Spinal cord (tissue), 10 donors: Measurements from ENCODE around the gene GRIK1. TPM values are rescaled to one million over a fixed set of nuclear protein-coding genes. Genes with fewer than 3 reads are reported as not detected.

ENCODE experiments used
- DNase-seq, 6 donors: peaks; one replicate each; pipeline versions ENCODE4 v3.0.0 to v3.0.0-alpha.2; 2013 to 2015; ENCODE audit warnings: low spot score in 6 of 6, low read depth in 4 of 6
- H3K27ac ChIP-seq: one replicate; pipeline ENCODE4 v1.5.1; 2013; ENCODE audit warnings: low read depth, low read length, control low read depth
- H3K27me3 ChIP-seq: one replicate; pipeline ENCODE4 v1.6.1; 2013; ENCODE audit warnings: low read length; ENCODE audit not compliant: control insufficient read depth, insufficient read depth
- H3K36me3 ChIP-seq: one replicate; pipeline ENCODE4 v1.6.1; 2013; ENCODE audit warnings: low read length; ENCODE audit not compliant: control insufficient read depth, insufficient read depth
- H3K4me1 ChIP-seq: one replicate; pipeline ENCODE4 v1.6.1; 2013; ENCODE audit warnings: low read length; ENCODE audit not compliant: control insufficient read depth, insufficient read depth
- H3K4me3 ChIP-seq: one replicate; pipeline ENCODE4 v1.5.1; 2013; ENCODE audit warnings: low read depth, low read length, control low read depth
- H3K9me3 ChIP-seq: one replicate; pipeline ENCODE4 v1.6.1; 2013; ENCODE audit warnings: low read length; ENCODE audit not compliant: control insufficient read depth, insufficient read depth
- WGBS: methylation state at CpG from one replicate; pipeline ENCODE4 v1.1.5; 2013; ENCODE audit warnings: missing lambda C conversion rate; ENCODE audit not compliant: insufficient coverage; 5-methylcytosine and 5-hydroxymethylcytosine counted together
- polyA plus RNA-seq, 2 donors: library from polyadenylated mRNA; unstranded; fragments of 120-200 nt; gene quantifications; one replicate each; pipeline ENCODE4 v1.2.1, GENCODE V29; 2013; ENCODE audit not compliant: insufficient read length in 2 of 2
- total RNA-seq, 2 donors: library from RNA; depleted of rRNA in 1 of 2; stranded (reverse); fragments of 120-200 nt in 1 of 2; fragments of >200 nt in 1 of 2; gene quantifications; one replicate each; pipeline versions ENCODE4 v1.2.3 to v1.2.4, GENCODE V29; 2013 to 2014
- donor health status: healthy.

The GRIK1 gene
- total and polyA plus RNA-seq, 4 donors: 12.0 to 35.0 (median 29.6) TPM

DNA sequence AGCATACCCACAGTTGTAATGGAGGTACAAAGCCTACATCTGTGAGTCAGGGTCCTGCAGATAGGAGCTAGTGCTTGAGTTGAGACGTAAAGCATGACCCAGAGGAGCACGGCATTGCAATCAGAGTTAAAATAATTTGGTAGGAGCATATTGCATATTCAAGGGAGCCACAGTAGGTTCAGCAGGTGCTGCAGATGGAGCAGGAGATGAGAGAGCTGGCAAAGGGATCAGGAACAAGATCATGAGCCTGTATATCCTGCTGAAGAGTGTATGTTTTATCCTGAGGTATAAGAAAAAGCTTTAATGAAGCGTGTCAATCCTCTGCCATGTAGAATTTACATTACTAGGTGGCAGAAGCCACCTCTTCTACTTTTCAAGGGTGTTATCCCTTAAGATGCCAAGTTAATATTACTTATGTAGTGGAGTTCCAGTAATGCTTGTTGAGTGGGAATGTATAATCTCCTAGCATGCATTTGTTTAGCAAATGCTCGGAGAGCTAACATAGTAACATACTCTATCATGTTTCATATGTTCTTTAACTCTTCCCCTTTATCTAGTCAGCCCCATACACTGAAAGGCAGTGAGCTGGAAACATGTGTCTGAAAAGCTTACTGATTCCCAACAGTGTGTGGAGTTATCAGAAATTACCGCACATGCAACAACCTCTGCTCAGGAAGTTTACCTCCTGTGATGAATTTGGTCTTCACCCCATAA lies 300.3 kb downstream of the GRIK1 start:
- WGBS: 86% methylated on average over 2 of the region's 5 CpGs
- no peak for DNase-seq
- H3K9me3 ChIP-seq: no peaks in the 10 kb centered on the region

DNA sequence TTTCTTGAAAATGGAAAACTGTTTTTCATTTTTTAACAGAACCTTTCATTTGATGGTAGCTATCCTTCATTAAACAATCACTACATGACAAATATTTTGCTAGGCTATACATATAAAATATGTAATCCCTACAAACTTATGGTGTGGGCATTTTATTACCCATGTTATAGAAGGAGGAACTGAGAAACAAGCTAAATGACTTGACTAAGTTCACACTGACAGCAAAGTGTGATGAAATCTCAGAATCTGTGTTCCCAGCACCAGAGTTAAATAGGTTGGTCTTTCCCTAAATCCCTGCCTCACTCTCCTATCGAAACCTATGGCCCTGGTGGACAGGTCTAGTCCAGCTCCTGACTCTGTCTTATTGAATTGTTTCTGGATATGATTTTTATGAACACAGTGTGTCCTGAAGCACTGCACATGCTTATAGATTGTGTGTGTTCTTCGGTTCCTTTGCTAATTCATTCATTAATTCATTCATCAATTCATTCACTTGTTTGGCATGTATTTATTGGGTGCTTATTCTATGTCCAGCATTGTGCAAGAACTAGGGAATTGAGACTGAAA lies 301.0 kb downstream of the GRIK1 start:
- no peaks in the 10 kb centered on the region for H3K9me3 ChIP-seq
- no peak overlapping the region for H3K4me3 ChIP-seq
- no peak overlapping the region for H3K27ac ChIP-seq
- no peak for DNase-seq
- no peaks in the 10 kb centered on the region for H3K27me3 ChIP-seq
- WGBS: no CpG with 5 or more reads among the region's 2 CpGs
- H3K36me3 ChIP-seq: no peaks in the 10 kb centered on the region
- H3K4me1 ChIP-seq: no peaks in the 10 kb centered on the region

More for the DNA sequence above, 300.3 kb downstream of the GRIK1 start:
- H3K4me3 ChIP-seq: no peak overlapping the region
- H3K27ac ChIP-seq: no peak overlapping the region
- no peaks in the 10 kb centered on the region for H3K4me1 ChIP-seq
- H3K36me3 ChIP-seq: no peaks in the 10 kb centered on the region
- H3K27me3 ChIP-seq: no peaks in the 10 kb centered on the region

DNA sequence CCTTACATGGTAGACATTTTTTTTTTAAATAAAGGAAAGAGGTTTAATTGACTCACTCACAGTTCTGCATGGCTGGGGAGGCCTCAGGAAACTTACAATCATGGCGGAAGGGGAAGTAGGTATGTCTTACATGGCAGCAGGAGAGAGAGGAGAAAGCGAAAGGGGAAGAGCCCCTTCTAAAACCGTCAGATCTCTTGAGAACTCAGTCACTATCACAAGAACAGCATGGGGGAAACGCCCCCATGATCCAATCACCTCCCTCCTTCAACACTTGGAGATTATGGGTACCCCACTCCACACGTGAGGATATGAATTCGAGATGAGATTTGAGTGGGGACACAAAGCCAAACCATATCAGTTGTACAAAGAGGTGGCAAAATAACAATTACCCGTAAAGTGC lies 301.7 kb downstream of the GRIK1 start:
- no peak for DNase-seq
- no peaks in the 10 kb centered on the region for H3K4me1 ChIP-seq
- H3K27ac ChIP-seq: no peak overlapping the region
- no peak overlapping the region for H3K4me3 ChIP-seq
- no peaks in the 10 kb centered on the region for H3K27me3 ChIP-seq
- no peaks in the 10 kb centered on the region for H3K36me3 ChIP-seq
- WGBS: no CpG with 5 or more reads among the region's 7 CpGs
- H3K9me3 ChIP-seq: no peaks in the 10 kb centered on the region

DNA sequence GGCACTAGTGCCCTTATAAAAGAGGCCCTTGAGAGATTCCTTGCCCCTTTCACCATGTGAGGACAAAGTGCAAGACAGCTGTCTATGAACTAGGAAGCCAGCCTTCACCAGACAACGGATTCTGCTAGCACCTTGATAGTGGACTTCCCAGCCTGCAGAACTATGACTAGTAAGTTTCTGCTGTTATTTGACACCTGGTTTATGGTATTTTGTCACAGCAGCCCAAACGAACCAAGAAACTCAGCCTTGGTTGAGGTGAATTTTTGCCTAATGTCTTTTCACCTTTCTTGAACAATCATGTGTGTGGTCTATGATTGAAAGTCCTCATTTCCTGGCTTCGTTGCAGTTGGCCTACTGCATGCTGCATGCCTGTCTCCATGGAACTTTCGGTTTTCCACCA lies 302.2 kb downstream of the GRIK1 start:
- H3K4me3 ChIP-seq: no peak overlapping the region
- WGBS: 73% methylated on average over 2 of the region's 4 CpGs

DNA sequence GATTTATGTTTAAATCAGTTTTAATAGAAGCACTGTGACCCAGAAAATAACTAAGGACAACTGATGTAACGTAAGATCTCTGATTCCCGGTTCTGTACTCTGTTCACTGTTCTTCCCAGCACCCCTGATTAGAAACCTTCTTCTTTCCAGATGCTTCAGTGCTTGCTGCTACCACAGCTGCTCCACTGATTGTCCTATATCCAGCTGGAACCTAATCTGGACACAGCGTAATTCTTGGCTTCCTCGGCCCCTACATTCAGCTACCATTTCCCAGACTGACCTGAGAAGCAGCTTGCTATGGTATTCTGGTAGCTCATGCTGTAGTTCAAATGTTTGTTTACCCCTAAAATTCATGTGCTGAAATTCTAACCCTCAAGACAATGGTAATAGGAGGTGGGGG lies 302.7 kb downstream of the GRIK1 start:
- no peak overlapping the region for H3K27ac ChIP-seq
- H3K4me1 ChIP-seq: no peaks in the 10 kb centered on the region
- WGBS: 94% methylated on average over 2 of the region's 4 CpGs
- no peaks in the 10 kb centered on the region for H3K9me3 ChIP-seq
- H3K36me3 ChIP-seq: no peaks in the 10 kb centered on the region
- no peaks in the 10 kb centered on the region for H3K27me3 ChIP-seq
- H3K4me3 ChIP-seq: no peak overlapping the region
- DNase-seq: no peak

More for the DNA sequence above, 302.2 kb downstream of the GRIK1 start:
- Histone ChIP-seq H3K27me3 (no peaks in the 10 kb centered on the region), H3K36me3 (no peaks in the 10 kb centered on the region), H3K4me1 (no peaks in the 10 kb centered on the region), H3K9me3 (no peaks in the 10 kb centered on the region), H3K27ac (no peak overlapping the region)
- DNase-seq: no peak

DNA sequence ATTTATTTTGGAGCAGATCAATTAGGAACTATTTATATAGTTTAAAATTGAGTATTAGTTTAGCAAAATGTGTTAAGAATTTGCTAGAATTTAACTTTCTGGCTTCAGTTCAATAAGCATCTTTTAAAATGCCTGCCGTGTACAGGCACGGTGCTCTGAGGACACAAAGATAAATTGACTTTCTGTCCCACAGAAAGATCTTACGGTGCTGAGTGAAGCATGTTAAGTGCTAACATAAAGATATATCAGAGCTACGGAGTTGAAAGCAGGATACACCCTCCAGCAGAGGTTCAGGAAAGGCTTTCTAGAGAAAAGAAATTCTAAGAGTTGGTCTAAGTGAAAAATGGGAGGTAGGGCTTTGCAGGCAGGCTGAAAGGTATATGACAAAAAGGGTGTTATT lies 305.4 kb downstream of the GRIK1 start:
- DNase-seq: peak in 1 of 6 donors; percentile 51
- Histone ChIP-seq H3K27me3 (no peaks in the 10 kb centered on the region), H3K27ac (no peak overlapping the region), H3K36me3 (no peaks in the 10 kb centered on the region), H3K4me1 (no peaks in the 10 kb centered on the region), H3K9me3 (no peaks in the 10 kb centered on the region), H3K4me3 (no peak overlapping the region)
- WGBS: 26% methylated on average over 3 of the region's 4 CpGs

DNA sequence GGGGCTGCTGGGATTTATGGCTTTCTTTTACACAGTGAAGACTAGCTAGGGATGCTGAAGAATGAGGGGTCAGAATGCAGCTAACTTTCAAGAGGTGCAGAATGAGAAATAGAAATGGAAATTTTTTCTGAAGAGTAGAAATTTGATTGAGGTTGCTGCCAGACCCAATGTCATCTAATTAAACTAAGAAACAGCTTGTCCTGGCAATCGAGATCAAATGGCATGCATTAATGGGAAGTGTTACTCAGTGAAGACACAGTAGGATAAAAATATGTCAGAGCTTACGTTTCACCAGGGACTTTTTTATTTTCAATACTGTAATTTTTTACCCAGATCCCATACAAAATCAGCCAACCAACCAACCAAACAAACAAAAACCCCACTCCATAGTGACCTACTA lies 306.0 kb downstream of the GRIK1 start:
- Histone ChIP-seq H3K4me3 (no peak overlapping the region), H3K27me3 (no peaks in the 10 kb centered on the region), H3K9me3 (no peaks in the 10 kb centered on the region), H3K4me1 (no peaks in the 10 kb centered on the region), H3K36me3 (no peaks in the 10 kb centered on the region), H3K27ac (no peak overlapping the region)
- no CpG with 5 or more reads among the region's 2 CpGs for WGBS
- peak in 1 of 6 donors; percentile 32 for DNase-seq

DNA sequence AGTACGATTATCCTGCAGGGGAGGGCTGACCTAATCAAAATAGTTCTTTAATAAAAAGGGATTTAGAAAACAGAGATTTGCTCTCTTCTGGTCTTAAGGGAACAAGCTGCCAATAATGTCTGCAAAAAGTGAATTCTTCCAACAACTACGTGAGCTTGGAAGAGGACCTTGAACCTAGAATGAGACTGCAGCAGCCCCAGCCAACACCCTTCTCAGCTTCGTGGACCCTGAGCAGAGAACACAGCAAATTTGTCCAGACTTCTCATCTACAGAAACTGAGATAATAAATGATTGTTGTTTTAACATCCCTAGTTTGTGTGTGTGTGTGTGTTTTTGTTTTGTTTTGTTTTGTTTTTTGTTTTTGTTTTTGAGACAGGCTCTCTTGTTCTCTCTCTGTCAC lies 309.4 kb downstream of the GRIK1 start:
- H3K9me3 ChIP-seq: no peaks in the 10 kb centered on the region
- H3K36me3 ChIP-seq: no peaks in the 10 kb centered on the region
- H3K27ac ChIP-seq: no peak overlapping the region
- WGBS: 100% methylated on average over 1 of the region's 3 CpGs
- H3K4me3 ChIP-seq: no peak overlapping the region
- H3K27me3 ChIP-seq: no peaks in the 10 kb centered on the region
- DNase-seq: no peak
- H3K4me1 ChIP-seq: no peaks in the 10 kb centered on the region

DNA sequence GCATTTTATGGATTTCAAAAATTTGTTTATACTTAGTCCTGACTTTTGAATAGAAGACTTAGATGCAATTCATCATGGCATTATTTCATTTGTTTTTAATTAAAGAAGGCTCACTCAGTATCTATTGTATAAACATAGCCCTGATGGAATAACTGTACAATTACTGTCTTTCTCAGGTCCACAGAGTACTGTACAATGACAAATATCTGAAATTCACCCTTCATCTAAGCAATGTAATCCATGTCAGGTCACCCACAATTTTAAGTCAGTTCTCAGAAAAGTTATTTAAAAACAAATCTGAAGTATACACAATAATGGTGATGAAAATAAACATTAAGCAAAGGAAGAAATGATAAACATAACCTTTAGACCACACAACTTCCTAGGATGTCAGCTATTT lies 311.9 kb downstream of the GRIK1 start:
- no peak for DNase-seq
- Histone ChIP-seq H3K9me3 (no peaks in the 10 kb centered on the region), H3K4me1 (no peaks in the 10 kb centered on the region), H3K27me3 (no peaks in the 10 kb centered on the region), H3K27ac (no peak overlapping the region), H3K36me3 (no peaks in the 10 kb centered on the region), H3K4me3 (no peak overlapping the region)

DNA sequence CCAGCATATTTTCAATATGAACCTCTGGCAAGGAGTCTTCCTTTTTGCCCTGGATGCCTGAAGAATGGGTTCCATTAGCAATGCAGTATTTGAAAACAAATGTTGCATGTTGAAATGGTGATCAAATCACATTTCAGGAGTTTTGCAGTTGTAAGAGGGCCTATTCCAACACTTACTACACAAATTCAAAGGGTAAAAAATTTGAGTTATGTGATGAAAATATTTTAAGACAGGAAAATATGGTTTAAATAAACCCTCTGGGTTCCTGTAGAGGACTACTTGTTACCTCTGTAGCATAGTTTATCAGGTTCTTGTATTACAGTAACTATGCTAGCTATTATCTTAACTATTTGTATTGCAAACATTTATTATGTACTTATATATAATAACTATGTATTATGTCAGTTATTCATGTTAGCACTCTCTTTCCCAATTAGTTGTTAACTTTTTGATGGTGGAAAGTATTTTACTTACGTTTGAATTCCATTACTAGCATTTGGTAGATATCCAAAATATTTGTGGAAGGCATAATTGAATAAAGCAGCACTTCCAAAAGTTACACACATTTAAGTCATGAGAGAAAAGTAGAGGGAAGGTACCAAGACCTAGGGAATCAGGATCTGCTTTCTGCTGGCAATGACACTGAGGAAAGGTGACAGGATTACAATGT lies 312.9 kb downstream of the GRIK1 start:
- Histone ChIP-seq H3K4me1 (no peaks in the 10 kb centered on the region), H3K4me3 (no peak overlapping the region), H3K27me3 (no peaks in the 10 kb centered on the region), H3K9me3 (no peaks in the 10 kb centered on the region), H3K27ac (no peak overlapping the region), H3K36me3 (no peaks in the 10 kb centered on the region)
- DNase-seq: no peak
- no CpG with 5 or more reads among the region's 1 CpG for WGBS
